GM19467 (cell line): ENCODE results near the gene BCL6B.

Experiments
- ATAC-seq: cut with Tn5 transposase; IDR thresholded peaks from one replicate; pipeline ENCODE4 v1.9.1; 2021; ENCODE audit warnings: mild to moderate bottlenecking, moderate library complexity; ENCODE audit not compliant: unreplicated experiment

The BCL6B gene

GRCh38 chr17:7005716-7006115, 17.1 kb upstream of the BCL6B start:
- no peak for ATAC-seq

GRCh38 chr17:7007143-7007542, 15.7 kb upstream of the BCL6B start:
- no peak for ATAC-seq

DNA sequence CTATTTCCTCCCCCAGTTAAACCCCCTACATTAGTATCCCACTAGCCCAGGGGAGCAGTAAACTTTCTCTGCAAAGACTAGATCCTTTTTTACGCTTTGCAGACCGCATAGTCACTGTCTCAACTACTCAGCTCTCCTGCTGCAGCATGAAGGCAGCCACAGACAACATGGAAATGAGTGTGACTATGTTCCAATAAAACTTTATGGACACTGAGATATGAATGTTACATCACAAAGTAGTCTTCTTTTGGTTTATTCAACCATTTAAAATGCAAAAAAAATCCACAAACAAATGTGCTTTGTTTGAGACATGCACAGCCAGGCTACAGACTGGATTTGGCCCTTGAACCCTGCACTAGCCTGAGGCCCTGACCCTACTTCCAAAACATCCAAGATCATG, 12.3 kb upstream of the BCL6B start:
- ATAC-seq, result no peak

- ATAC-seq, result no peak
These were observed 11.4 kb upstream of the BCL6B start for GRCh38 chr17:7011415-7011814.

- no peak for ATAC-seq
These were observed 11.0 kb upstream of the BCL6B start for GRCh38 chr17:7011942-7012254.

GRCh38 chr17:7014261-7014994, 8.4 kb upstream of the BCL6B start:
- peak; percentile 80 for ATAC-seq

GRCh38 chr17:7014995-7015958, 7.6 kb upstream of the BCL6B start:
- peak; percentile 9 for ATAC-seq

DNA sequence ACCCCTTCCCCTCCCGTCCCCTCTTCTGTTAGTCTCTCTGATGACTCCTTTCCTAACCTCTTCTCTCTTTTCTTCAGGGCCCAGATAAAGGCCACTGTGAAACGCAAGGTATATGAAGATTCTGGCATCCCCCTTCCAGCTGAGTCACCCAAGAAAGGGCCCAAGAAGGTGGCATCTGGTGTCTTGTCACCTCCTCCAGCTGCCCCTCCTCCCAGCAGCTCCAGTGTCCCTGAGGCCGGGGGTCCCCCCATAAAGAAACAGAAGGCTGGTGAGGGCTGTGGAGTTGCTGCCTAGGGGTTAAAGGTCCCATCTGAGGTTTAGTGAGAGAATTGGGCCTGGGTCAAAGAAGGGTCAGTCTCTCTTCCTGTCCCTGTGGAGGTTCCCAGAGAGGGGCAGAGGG, 6.4 kb upstream of the BCL6B start:
- ATAC-seq, result no peak

- ATAC-seq, result no peak
These were observed 5.7 kb upstream of the BCL6B start for GRCh38 chr17:7016886-7017826.

DNA sequence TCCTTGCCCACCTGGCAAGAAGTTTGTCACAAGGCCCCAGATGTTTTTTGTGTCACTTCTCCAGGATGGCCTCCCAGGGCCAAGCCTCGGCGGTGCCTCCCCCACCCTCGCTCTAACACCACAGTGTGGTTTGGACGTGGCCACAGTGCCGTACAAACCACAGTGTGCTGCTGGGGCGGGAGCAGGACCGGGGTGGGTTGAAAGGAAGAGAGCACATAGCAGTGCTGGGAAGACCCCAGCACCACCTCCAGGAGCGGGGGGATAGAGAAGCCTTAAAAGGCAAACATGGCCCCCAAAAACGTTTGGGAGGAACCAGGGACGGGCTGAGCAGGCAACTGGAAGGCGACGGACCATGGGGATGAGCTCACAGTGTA, 5.0 kb upstream of the BCL6B start:
- ATAC-seq, result no peak

GRCh38 chr17:7018331-7018964, 4.4 kb upstream of the BCL6B start:
- no peak for ATAC-seq

DNA sequence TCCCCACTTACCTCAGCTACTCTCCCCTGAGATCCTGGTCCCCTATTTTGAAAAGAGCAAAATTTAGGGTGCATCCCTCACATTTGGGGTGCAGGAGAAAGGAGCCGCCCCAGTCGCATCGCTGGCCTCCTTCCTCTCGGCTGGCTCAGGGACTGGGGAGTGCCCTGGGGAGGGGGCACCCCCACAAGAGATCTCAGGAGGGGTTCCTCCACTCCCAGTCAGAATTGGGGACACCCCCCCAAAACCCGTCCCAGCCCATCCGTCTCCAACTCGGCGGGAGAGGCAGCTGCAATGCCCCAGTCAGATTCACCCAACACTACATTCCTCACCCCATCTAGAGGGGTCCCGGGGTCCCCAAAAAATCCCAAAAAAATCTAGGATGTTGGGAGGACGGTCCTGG, 3.5 kb upstream of the BCL6B start:
- no peak for ATAC-seq

- ATAC-seq, result no peak
These were observed 2.9 kb upstream of the BCL6B start for GRCh38 chr17:7019839-7020519.

GRCh38 chr17:7020894-7021664, 1.8 kb upstream of the BCL6B start:
- ATAC-seq, result no peak

DNA sequence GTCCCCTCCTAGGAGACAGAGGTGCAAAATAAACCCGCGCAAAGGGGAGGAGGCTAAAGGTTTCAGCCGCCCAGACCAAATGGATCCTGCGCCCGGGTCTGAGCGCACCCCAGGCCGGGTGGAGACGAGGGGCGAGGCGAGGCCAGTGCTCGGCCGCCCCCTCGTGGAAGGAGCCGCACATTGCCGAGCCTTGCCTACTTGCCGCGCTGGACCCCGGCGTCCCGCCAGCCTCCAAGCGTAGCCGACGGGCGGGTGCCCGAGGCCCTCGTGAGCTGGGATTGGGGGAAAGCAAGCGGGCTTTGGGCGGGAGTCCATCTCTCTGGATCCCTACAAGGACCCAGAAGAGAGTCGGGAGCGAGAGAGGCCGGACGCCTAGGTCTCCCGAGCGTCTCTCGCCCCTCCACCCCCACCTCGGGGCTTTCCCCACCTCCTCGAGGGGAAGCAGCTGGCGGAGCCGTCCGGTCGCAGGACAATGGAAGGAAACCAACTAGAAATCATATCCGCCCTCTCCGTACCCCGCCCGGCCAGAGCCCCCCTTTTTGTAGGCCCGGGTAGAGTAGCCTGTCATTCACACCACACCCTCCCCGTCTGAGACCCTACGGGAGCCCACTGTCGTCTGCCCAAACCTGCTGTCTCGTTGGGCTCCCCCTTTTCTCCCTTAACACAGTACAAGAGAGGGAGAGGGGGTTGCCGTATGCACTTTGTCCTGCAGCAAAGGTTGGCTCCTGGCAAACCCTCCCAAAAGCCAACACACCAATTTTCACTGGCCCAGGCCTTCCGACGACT, 664 bp upstream of the BCL6B start:
- ATAC-seq, result no peak

DNA sequence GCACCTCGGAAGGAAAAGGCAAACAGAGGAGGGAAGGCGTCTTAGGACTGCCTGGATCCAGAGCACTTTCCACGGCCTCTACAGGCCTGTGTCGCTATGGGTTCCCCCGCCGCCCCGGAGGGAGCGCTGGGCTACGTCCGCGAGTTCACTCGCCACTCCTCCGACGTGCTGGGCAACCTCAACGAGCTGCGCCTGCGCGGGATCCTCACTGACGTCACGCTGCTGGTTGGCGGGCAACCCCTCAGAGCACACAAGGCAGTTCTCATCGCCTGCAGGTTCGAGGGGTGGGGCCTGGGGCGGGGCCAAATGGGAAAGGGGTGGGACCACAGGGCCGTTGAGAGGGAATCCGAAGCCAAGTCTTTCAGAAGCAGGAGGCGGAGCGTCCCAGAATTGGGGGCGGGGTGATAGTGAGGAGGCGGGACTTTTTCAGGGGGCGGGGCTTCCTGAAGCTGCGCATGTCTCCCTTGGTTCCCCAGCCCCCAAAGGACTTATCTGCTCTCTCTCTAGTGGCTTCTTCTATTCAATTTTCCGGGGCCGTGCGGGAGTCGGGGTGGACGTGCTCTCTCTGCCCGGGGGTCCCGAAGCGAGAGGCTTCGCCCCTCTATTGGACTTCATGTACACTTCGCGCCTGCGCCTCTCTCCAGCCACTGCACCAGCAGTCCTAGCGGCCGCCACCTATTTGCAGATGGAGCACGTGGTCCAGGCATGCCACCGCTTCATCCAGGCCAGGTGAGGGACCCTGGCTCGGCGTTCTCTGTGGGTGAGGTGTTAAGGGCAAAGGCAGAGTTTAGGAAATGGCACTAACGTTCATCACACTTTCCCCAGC, 939 bp downstream of the BCL6B start:
- ATAC-seq, result no peak

- ATAC-seq, result no peak
These were observed 1.5 kb downstream of the BCL6B start for GRCh38 chr17:7024402-7024785.

DNA sequence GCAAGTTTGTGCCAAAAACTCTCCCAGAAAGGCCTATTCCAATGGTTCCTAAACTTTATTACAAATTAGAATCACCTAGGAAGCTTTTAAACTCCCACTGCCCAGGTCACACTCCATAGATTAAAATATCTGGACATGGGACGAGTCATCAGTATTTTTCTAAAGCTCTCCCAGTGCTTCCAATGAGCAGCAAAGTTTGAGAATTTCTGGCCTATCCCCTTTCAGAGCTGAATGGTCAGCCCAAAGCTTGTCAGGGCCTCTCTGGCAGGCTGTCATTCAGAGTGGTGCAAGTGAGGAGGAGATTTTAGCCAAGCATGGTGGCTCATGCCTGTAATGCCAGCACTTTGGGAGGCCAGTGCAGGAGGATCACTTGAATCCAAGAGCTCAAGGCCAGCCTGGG, 2.4 kb downstream of the BCL6B start:
- no peak for ATAC-seq
